ENCODE results near the gene TBC1D32.
A peak's percentile ranks its signal among the peaks of the same experiment; 100 is the strongest.
"Not testable (repeated sequence)": the region's sequence is repeated elsewhere in the genome, so short reads cannot be mapped to it uniquely, and the experiment has no call there.

The TBC1D32 gene

GRCh38 chr6:121321282-121321681 lies 13.0 kb downstream of the TBC1D32 start:
- H3K4me3 ChIP-seq (ENCODE audit: low read depth, low read length) = no peak overlapping the region
- no peak for DNase-seq (ENCODE audit: low read depth)
- TF ChIP-seq CTCF (IDR thresholded peaks at IDR 0.05; ENCODE audit: control insufficient read depth, extremely low read depth, insufficient read depth) = no peak

- no peak overlapping the region for H3K4me3 ChIP-seq (ENCODE audit: low read depth, low read length)
- no peak for TF ChIP-seq CTCF (IDR thresholded peaks at IDR 0.05; ENCODE audit: control insufficient read depth, extremely low read depth, insufficient read depth)
- DNase-seq (ENCODE audit: low read depth) = no peak
Measured at GRCh38 chr6:121319603-121320002, 14.7 kb downstream of the TBC1D32 start.

- DNase-seq (ENCODE audit: low read depth) = no peak
- no peak overlapping the region for H3K4me3 ChIP-seq (ENCODE audit: low read depth, low read length)
- TF ChIP-seq CTCF (IDR thresholded peaks at IDR 0.05; ENCODE audit: control insufficient read depth, extremely low read depth, insufficient read depth) = no peak
Measured at GRCh38 chr6:121319112-121319553, 15.1 kb downstream of the TBC1D32 start.

- no peak for DNase-seq (ENCODE audit: low read depth)
- TF ChIP-seq CTCF (IDR thresholded peaks at IDR 0.05; ENCODE audit: control insufficient read depth, extremely low read depth, insufficient read depth) = no peak
- H3K4me3 ChIP-seq (ENCODE audit: low read depth, low read length) = no peak overlapping the region
Measured at GRCh38 chr6:121314381-121315112, 19.7 kb downstream of the TBC1D32 start.

- not testable (repeated sequence) for DNase-seq (ENCODE audit: low read depth); H3K4me3 ChIP-seq (ENCODE audit: low read depth, low read length)
Measured at GRCh38 chr6:121311814-121312213, 22.5 kb downstream of the TBC1D32 start.

GRCh38 chr6:121310495-121310894 lies 23.8 kb downstream of the TBC1D32 start:
- no peak overlapping the region for H3K4me3 ChIP-seq (ENCODE audit: low read depth, low read length)
- DNase-seq (ENCODE audit: low read depth) = peak; percentile 63
- TF ChIP-seq CTCF (IDR thresholded peaks at IDR 0.05; ENCODE audit: control insufficient read depth, extremely low read depth, insufficient read depth) = no peak

- no peak for TF ChIP-seq CTCF (IDR thresholded peaks at IDR 0.05; ENCODE audit: control insufficient read depth, extremely low read depth, insufficient read depth)
- no peak for DNase-seq (ENCODE audit: low read depth)
Measured at GRCh38 chr6:121309768-121310469, 24.4 kb downstream of the TBC1D32 start.

More at GRCh38 chr6:121309768-121310469, 24.4 kb downstream of the TBC1D32 start:
- H3K4me3 ChIP-seq (ENCODE audit: low read depth, low read length) = no peak overlapping the region
